Neural cell (in vitro differentiated cells): ENCODE results near the gene DGKD. TPM values are rescaled to one million over a fixed set of nuclear protein-coding genes. Genes with fewer than 3 reads are reported as not detected.

Source experiments
- H2AFZ ChIP-seq: fragments of 200-600, 300-800 bp; sonication (generic), shearing (Covaris generic); 2 replicates; pipeline ENCODE4 v1.6.0; 2014; ENCODE audit warnings: low read depth, mild to moderate bottlenecking, antibody characterized with exemption, low read length, moderate library complexity
- H3F3A ChIP-seq: fragments of 200-600 bp; shearing (Covaris generic); 2 replicates; pipeline ENCODE4 v1.6.1; 2016; ENCODE audit warnings: mild to moderate bottlenecking, moderate library complexity, mixed read lengths, antibody characterized with exemption, low read length; ENCODE audit not compliant: insufficient read depth, poor library complexity, severe bottlenecking
- H3K27ac ChIP-seq: fragments of 200-600, 300-800 bp; sonication (generic), shearing (Covaris generic); 2 replicates; pipeline ENCODE4 v1.5.1; 2014; ENCODE audit warnings: mild to moderate bottlenecking, low read length, moderate library complexity
- H3K27me3 ChIP-seq: fragments of 300-800, 200-600 bp; sonication (generic), shearing (Covaris generic); 2 replicates; pipeline ENCODE4 v1.6.0; 2014; ENCODE audit warnings: mild to moderate bottlenecking, low read depth, low read length, moderate library complexity; ENCODE audit not compliant: insufficient read depth
- H3K36me3 ChIP-seq: fragments of 300-800, 200-600 bp; sonication (generic), shearing (Covaris generic); 2 replicates; pipeline ENCODE4 v1.5.1; 2014; ENCODE audit warnings: mild to moderate bottlenecking, antibody characterized with exemption, low read length, moderate library complexity; ENCODE audit not compliant: insufficient read depth
- H3K4me2 ChIP-seq: fragments of 300-800, 200-600 bp; sonication (generic), shearing (Covaris generic); 2 replicates; pipeline ENCODE4 v1.6.0; 2014; ENCODE audit warnings: mild to moderate bottlenecking, low read length
- H3K4me3 ChIP-seq: fragments of 300-800, 200-600 bp; sonication (generic), shearing (Covaris generic); 2 replicates; pipeline ENCODE4 v1.5.1; 2014; ENCODE audit warnings: mild to moderate bottlenecking, low read length, moderate library complexity
- H3K79me2 ChIP-seq: fragments of 200-600 bp; shearing (Covaris generic); replicated peaks from 2 replicates; pipeline ENCODE4 v1.6.0; 2014; ENCODE audit warnings: mild to moderate bottlenecking, low read length, moderate library complexity; ENCODE audit not compliant: insufficient read depth
- H3K9ac ChIP-seq: fragments of 300-800, 200-600 bp; sonication (generic), shearing (Covaris generic); 2 replicates; pipeline ENCODE4 v1.6.1; 2016; ENCODE audit warnings: mild to moderate bottlenecking, low read length, mixed read lengths
- H3K9me2 ChIP-seq: fragments of 200-600 bp; shearing (Covaris generic); 2 replicates; pipeline ENCODE4 v1.6.1; 2016; ENCODE audit warnings: mild to moderate bottlenecking, low read length, mixed read lengths; ENCODE audit not compliant: insufficient read depth
- H3K9me3 ChIP-seq: fragments of 200-600, 300-800 bp; sonication (generic), shearing (Covaris generic); 2 replicates; pipeline ENCODE4 v1.6.1; 2016; ENCODE audit warnings: mild to moderate bottlenecking, mixed run types, low read length, moderate library complexity, mixed read lengths
- H4K20me1 ChIP-seq: fragments of 200-600 bp; shearing (Covaris generic); 2 replicates; pipeline ENCODE4 v1.6.1; 2016; ENCODE audit warnings: mild to moderate bottlenecking, mixed run types; ENCODE audit not compliant: insufficient read depth
- EP300 ChIP-seq: fragments of 450-650 bp; conservative IDR thresholded peaks from 2 replicates; pipeline ENCODE4 v1.6.1; 2014; ENCODE audit warnings: antibody characterized with exemption, mild to moderate bottlenecking, moderate library complexity; ENCODE audit not compliant: poor library complexity, severe bottlenecking
- EZH2 ChIP-seq: fragments of 200-600, 300-800 bp; shearing (Covaris generic), sonication (generic); IDR thresholded peaks from 2 replicates; pipeline ENCODE4 v1.6.1; 2014; ENCODE audit warnings: antibody characterized with exemption, low read length, borderline replicate concordance, mild to moderate bottlenecking; ENCODE audit not compliant: insufficient read depth, poor library complexity, severe bottlenecking
- MXI1 ChIP-seq: fragments of 450-650 bp; conservative IDR thresholded peaks from 2 replicates; pipeline ENCODE4 v1.6.1; 2014; ENCODE audit warnings: antibody characterized with exemption, mild to moderate bottlenecking; ENCODE audit not compliant: poor library complexity, severe bottlenecking
- POLR2AphosphoS5 ChIP-seq: IDR thresholded peaks from 2 replicates; pipeline ENCODE4 v1.6.1; 2012
- RAD21 ChIP-seq: fragments of 450-650 bp; conservative IDR thresholded peaks from 2 replicates; pipeline ENCODE4 v1.6.1; 2014; ENCODE audit warnings: antibody characterized with exemption, mild to moderate bottlenecking, moderate library complexity
- SMC3 ChIP-seq: fragments of 450-650 bp; conservative IDR thresholded peaks from 2 replicates; pipeline ENCODE4 v1.6.1; 2014; ENCODE audit warnings: antibody characterized with exemption, mild to moderate bottlenecking, moderate library complexity; ENCODE audit not compliant: poor library complexity
- TAF1 ChIP-seq: IDR thresholded peaks from 2 replicates; pipeline ENCODE4 v1.6.1; 2012; ENCODE audit warnings: low read depth
- polyA plus RNA-seq: library from polyadenylated mRNA; depleted of rRNA; stranded (reverse); fragments of >200 nt; gene quantifications from 2 replicates; pipeline ENCODE4 v1.2.3, GENCODE V29; 2014
- TF ChIP-seq, protein P1 (sequence below): fragments of 450-650 bp; IDR thresholded peaks from 2 replicates; pipeline ENCODE4 v1.5.1; 2014; ENCODE audit warnings: antibody characterized with exemption, mild to moderate bottlenecking, moderate library complexity; ENCODE audit not compliant: poor library complexity, severe bottlenecking
- TF ChIP-seq, protein P2 (sequence below): IDR thresholded peaks from 2 replicates; pipeline ENCODE4 v1.6.1; 2012; ENCODE audit warnings: borderline replicate concordance

DGKD gene
- polyA plus RNA-seq, 1 donor from 2014 or later, result 36.4 TPM

DNA sequence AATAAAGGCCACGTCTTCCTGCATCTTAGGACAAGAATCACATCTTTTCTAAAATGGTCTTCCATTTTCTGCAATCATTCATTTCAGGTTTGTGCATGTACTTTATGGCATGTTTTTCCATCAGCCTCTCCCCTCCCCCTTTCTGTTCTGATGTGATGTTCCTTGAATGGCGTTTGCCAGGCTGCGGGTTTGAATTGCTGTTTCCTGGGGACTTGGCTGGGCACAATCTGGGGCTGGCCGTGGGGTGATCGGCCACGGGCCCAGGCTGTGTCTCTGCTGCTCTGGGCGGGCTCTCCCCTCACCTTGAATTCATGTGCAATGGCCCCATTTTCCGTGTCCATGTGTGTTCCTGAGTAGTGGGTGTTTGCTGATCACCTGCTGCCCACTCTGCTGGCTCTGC lies 15.2 kb downstream of the DGKD start:
- Histone ChIP-seq H3F3A (no peaks in the 10 kb centered on the region), H3K9me3 (no peaks in the 10 kb centered on the region), H3K9me2 (no peaks in the 10 kb centered on the region), H2AFZ (no peak overlapping the region), H4K20me1 (no peaks in the 10 kb centered on the region), H3K79me2 (no peaks in the 10 kb centered on the region), H3K4me2 (no peak overlapping the region), H3K27ac (no peak overlapping the region), H3K9ac (no peak overlapping the region), H3K27me3 (no peaks in the 10 kb centered on the region), H3K36me3 (no peaks in the 10 kb centered on the region), H3K4me3 (no peak overlapping the region)
- TF ChIP-seq EP300, result no peak
- TF ChIP-seq MXI1, result no peak
- TF ChIP-seq, protein P1, sequence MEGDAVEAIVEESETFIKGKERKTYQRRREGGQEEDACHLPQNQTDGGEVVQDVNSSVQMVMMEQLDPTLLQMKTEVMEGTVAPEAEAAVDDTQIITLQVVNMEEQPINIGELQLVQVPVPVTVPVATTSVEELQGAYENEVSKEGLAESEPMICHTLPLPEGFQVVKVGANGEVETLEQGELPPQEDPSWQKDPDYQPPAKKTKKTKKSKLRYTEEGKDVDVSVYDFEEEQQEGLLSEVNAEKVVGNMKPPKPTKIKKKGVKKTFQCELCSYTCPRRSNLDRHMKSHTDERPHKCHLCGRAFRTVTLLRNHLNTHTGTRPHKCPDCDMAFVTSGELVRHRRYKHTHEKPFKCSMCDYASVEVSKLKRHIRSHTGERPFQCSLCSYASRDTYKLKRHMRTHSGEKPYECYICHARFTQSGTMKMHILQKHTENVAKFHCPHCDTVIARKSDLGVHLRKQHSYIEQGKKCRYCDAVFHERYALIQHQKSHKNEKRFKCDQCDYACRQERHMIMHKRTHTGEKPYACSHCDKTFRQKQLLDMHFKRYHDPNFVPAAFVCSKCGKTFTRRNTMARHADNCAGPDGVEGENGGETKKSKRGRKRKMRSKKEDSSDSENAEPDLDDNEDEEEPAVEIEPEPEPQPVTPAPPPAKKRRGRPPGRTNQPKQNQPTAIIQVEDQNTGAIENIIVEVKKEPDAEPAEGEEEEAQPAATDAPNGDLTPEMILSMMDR, result no peak
- TF ChIP-seq, protein P2, sequence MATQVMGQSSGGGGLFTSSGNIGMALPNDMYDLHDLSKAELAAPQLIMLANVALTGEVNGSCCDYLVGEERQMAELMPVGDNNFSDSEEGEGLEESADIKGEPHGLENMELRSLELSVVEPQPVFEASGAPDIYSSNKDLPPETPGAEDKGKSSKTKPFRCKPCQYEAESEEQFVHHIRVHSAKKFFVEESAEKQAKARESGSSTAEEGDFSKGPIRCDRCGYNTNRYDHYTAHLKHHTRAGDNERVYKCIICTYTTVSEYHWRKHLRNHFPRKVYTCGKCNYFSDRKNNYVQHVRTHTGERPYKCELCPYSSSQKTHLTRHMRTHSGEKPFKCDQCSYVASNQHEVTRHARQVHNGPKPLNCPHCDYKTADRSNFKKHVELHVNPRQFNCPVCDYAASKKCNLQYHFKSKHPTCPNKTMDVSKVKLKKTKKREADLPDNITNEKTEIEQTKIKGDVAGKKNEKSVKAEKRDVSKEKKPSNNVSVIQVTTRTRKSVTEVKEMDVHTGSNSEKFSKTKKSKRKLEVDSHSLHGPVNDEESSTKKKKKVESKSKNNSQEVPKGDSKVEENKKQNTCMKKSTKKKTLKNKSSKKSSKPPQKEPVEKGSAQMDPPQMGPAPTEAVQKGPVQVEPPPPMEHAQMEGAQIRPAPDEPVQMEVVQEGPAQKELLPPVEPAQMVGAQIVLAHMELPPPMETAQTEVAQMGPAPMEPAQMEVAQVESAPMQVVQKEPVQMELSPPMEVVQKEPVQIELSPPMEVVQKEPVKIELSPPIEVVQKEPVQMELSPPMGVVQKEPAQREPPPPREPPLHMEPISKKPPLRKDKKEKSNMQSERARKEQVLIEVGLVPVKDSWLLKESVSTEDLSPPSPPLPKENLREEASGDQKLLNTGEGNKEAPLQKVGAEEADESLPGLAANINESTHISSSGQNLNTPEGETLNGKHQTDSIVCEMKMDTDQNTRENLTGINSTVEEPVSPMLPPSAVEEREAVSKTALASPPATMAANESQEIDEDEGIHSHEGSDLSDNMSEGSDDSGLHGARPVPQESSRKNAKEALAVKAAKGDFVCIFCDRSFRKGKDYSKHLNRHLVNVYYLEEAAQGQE, result no peak
- TF ChIP-seq SMC3, result no peak
- TF ChIP-seq EZH2, result no peak
- TF ChIP-seq POLR2AphosphoS5, result no peak
- TF ChIP-seq RAD21, result no peak
- no peak for TF ChIP-seq TAF1

DNA sequence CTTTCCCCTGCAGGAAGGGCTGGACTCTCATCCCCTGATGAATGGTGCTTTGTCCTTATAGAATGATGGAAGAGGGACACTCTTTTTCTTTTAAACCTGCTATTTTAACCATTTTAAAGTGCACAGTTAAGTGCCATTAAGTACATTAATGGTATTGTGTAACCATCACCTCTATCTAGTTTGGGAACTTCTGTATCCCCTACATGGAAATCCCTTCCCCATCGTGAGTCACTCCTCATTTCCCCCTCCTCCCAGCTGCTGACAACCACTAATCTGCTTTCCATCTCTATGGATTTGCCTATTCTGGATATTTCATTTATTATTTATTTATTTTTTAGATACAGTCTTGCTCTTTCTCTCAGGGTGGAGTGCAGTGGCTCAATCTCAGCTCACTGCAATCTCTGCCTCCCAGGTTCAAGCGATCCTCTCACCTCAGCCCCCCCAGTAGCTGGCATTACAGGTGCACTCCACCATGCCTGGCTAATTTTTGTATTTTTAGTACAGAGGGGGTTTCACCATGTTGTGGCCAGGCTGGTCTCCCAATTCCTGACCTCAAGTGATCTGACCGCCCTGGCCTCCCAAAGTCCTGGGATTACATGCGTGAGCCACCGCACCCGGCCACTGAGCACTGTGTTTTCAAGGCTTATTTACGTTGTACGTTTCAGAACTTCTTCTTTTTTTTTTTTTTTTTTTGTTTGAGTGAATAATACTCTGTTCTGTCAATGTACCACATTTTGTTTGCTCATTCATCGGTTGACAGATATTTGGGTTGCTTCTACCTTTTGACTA lies 15.8 kb downstream of the DGKD start:
- TF ChIP-seq MXI1 (no peak), EZH2 (no peak), POLR2AphosphoS5 (no peak), TAF1 (no peak), EP300 (no peak), RAD21 (no peak), SMC3 (no peak)
- TF ChIP-seq, protein P1, result no peak
- TF ChIP-seq, protein P2, result no peak
- Histone ChIP-seq H3K4me2 (no peak overlapping the region), H3K36me3 (no peaks in the 10 kb centered on the region), H4K20me1 (no peaks in the 10 kb centered on the region), H3K27me3 (no peaks in the 10 kb centered on the region), H3K27ac (no peak overlapping the region), H3K4me3 (no peak overlapping the region), H3K9me3 (no peaks in the 10 kb centered on the region), H2AFZ (no peak overlapping the region), H3F3A (no peaks in the 10 kb centered on the region), H3K9ac (no peak overlapping the region), H3K79me2 (no peaks in the 10 kb centered on the region), H3K9me2 (no peaks in the 10 kb centered on the region)
